ENCODE measurements around the gene LRP11. TPM values are rescaled to one million over a fixed set of nuclear protein-coding genes. Genes with fewer than 3 reads are reported as not detected.

The LRP11 gene
- total RNA-seq, 2 experiments from 2014 or later = 1.5 TPM

- no peak overlapping the region for H3K4me2 ChIP-seq (ENCODE audit: low read length)
- TF ChIP-seq EZH2phosphoT487 (IDR thresholded peaks at IDR 0.05; ENCODE audit: borderline replicate concordance, low read depth, low read length) = no peak
- TF ChIP-seq, protein P1, sequence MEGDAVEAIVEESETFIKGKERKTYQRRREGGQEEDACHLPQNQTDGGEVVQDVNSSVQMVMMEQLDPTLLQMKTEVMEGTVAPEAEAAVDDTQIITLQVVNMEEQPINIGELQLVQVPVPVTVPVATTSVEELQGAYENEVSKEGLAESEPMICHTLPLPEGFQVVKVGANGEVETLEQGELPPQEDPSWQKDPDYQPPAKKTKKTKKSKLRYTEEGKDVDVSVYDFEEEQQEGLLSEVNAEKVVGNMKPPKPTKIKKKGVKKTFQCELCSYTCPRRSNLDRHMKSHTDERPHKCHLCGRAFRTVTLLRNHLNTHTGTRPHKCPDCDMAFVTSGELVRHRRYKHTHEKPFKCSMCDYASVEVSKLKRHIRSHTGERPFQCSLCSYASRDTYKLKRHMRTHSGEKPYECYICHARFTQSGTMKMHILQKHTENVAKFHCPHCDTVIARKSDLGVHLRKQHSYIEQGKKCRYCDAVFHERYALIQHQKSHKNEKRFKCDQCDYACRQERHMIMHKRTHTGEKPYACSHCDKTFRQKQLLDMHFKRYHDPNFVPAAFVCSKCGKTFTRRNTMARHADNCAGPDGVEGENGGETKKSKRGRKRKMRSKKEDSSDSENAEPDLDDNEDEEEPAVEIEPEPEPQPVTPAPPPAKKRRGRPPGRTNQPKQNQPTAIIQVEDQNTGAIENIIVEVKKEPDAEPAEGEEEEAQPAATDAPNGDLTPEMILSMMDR (conservative IDR thresholded peaks at IDR 0.05; ENCODE audit: low read length) = no peak
- no peak overlapping the region for H3K4me3 ChIP-seq (ENCODE audit: low read depth, low read length, poor library complexity, severe bottlenecking)
- no peaks in the 10 kb centered on the region for H3K9me3 ChIP-seq (ENCODE audit: low read length)
- ChIA-PET CTCF (ENCODE audit: unreplicated experiment) (no interaction called here), POLR2A (interaction anchor here (1.1 to 1.2 kb wide), 2 partner anchors 11 kb away, joined by 3 to 5 read pairs; no protein-coding TSS in a partner anchor)
- no peaks in the 10 kb centered on the region for H3K4me1 ChIP-seq (ENCODE audit: insufficient read depth, low read length, poor library complexity, severe bottlenecking)
- no peaks in the 10 kb centered on the region for H4K20me1 ChIP-seq (ENCODE audit: insufficient read depth, low read length)
- peaks cover 70% of the 10 kb centered on the region for H3K36me3 ChIP-seq (ENCODE audit: insufficient read depth, low read length)
- no peak overlapping the region for H3K27ac ChIP-seq (ENCODE audit: low read depth, low read length, poor library complexity, severe bottlenecking)
- H2AFZ ChIP-seq (ENCODE audit: low read length) = no peak overlapping the region
- no TSS peak for BruUV-seq (replicated peaks)
- peak; percentile 7 for DNase-seq (ENCODE audit: low spot score)
- no peaks in the 10 kb centered on the region for H3K79me2 ChIP-seq (ENCODE audit: insufficient read depth, low read depth, low read length)
- no peaks in the 10 kb centered on the region for H3K9me2 ChIP-seq (ENCODE audit: insufficient read depth, low read length)
- intact Hi-C loops (cut with micrococcal nuclease; ENCODE audit: unreplicated experiment) = no loop called here
Measured at GRCh38 chr6:149806127-149806526, 58.0 kb downstream of the LRP11 start.

GRCh38 chr6:149783551-149783950 is 80.6 kb downstream of the LRP11 start:
- DNase-seq (ENCODE audit: low spot score) = no peak
- H3K9me3 ChIP-seq (ENCODE audit: low read length) = no peaks in the 10 kb centered on the region
- no peak for TF ChIP-seq EZH2phosphoT487 (IDR thresholded peaks at IDR 0.05; ENCODE audit: borderline replicate concordance, low read depth, low read length)
- TF ChIP-seq, protein P1 (conservative IDR thresholded peaks at IDR 0.05; ENCODE audit: low read length) = no peak
- H2AFZ ChIP-seq (ENCODE audit: low read length) = no peak overlapping the region
- H4K20me1 ChIP-seq (ENCODE audit: insufficient read depth, low read length) = no peaks in the 10 kb centered on the region
- ChIA-PET CTCF (ENCODE audit: unreplicated experiment) (interaction anchor here (1.1 to 1.2 kb wide), 2 partner anchors 16 to 36 kb away, joined by 3 read pairs; no protein-coding TSS in a partner anchor), POLR2A (interaction anchor here (0.6 kb wide), 1 partner anchor 18 kb away, joined by 4 read pairs; no protein-coding TSS in a partner anchor)
- H3K4me2 ChIP-seq (ENCODE audit: low read length) = no peak overlapping the region
- BruUV-seq (replicated peaks) = no TSS peak
- no peaks in the 10 kb centered on the region for H3K4me1 ChIP-seq (ENCODE audit: insufficient read depth, low read length, poor library complexity, severe bottlenecking)
- peaks cover 5% of the 10 kb centered on the region; the same call in 1 of the 2 replicates for H3K79me2 ChIP-seq (ENCODE audit: insufficient read depth, low read depth, low read length)
- H3K27ac ChIP-seq (ENCODE audit: low read depth, low read length, poor library complexity, severe bottlenecking) = no peak overlapping the region
- H3K36me3 ChIP-seq (ENCODE audit: insufficient read depth, low read length) = peaks cover 66% of the 10 kb centered on the region
- H3K4me3 ChIP-seq (ENCODE audit: low read depth, low read length, poor library complexity, severe bottlenecking) = no peak overlapping the region
- no peaks in the 10 kb centered on the region for H3K9me2 ChIP-seq (ENCODE audit: insufficient read depth, low read length)
- intact Hi-C loops (cut with micrococcal nuclease; ENCODE audit: unreplicated experiment) = no loop called here

- no peak overlapping the region for H3K27ac ChIP-seq (ENCODE audit: low read depth, low read length, poor library complexity, severe bottlenecking)
- no peaks in the 10 kb centered on the region for H4K20me1 ChIP-seq (ENCODE audit: insufficient read depth, low read length)
- peaks cover 5% of the 10 kb centered on the region; the same call in 1 of the 2 replicates for H3K79me2 ChIP-seq (ENCODE audit: insufficient read depth, low read depth, low read length)
- intact Hi-C loops (cut with micrococcal nuclease; ENCODE audit: unreplicated experiment) = no loop called here
- no peak overlapping the region for H3K4me3 ChIP-seq (ENCODE audit: low read depth, low read length, poor library complexity, severe bottlenecking)
- H3K36me3 ChIP-seq (ENCODE audit: insufficient read depth, low read length) = peaks cover 66% of the 10 kb centered on the region
- ChIA-PET POLR2A (no interaction called here), CTCF (ENCODE audit: unreplicated experiment) (no interaction called here)
- no peaks in the 10 kb centered on the region for H3K9me3 ChIP-seq (ENCODE audit: low read length)
- no peak for TF ChIP-seq EZH2phosphoT487 (IDR thresholded peaks at IDR 0.05; ENCODE audit: borderline replicate concordance, low read depth, low read length)
- TF ChIP-seq, protein P1 (conservative IDR thresholded peaks at IDR 0.05; ENCODE audit: low read length) = no peak
- no peak overlapping the region for H2AFZ ChIP-seq (ENCODE audit: low read length)
- TSS peak; percentile 20 for BruUV-seq (replicated peaks)
- no peak for DNase-seq (ENCODE audit: low spot score)
- H3K4me1 ChIP-seq (ENCODE audit: insufficient read depth, low read length, poor library complexity, severe bottlenecking) = no peaks in the 10 kb centered on the region
- H3K4me2 ChIP-seq (ENCODE audit: low read length) = no peak overlapping the region
- no peaks in the 10 kb centered on the region for H3K9me2 ChIP-seq (ENCODE audit: insufficient read depth, low read length)
Measured at GRCh38 chr6:149782337-149782736, 81.8 kb downstream of the LRP11 start.

All from OCI-LY7 (cell line).